NCI-H1436 (cell line): ENCODE data around the gene ACMSD.
A peak's percentile ranks its signal among the peaks of the same experiment; 100 is the strongest.
"Not testable (repeated sequence)": the region's sequence is repeated elsewhere in the genome, so short reads cannot be mapped to it uniquely, and the experiment has no call there.

ENCODE experiments used
- DNase-seq: peaks from one replicate; lab custom pipeline; 2025; lab: John Stamatoyannopoulos, UW

ACMSD gene

GRCh38 chr2:134907441-134908116 lies 69.2 kb downstream of the ACMSD start:
- DNase-seq: not testable (repeated sequence)

- no peak for DNase-seq
Measured at GRCh38 chr2:134910763-134911399, 72.5 kb downstream of the ACMSD start.

GRCh38 chr2:134911400-134911785 lies 73.0 kb downstream of the ACMSD start:
- DNase-seq: no peak

GRCh38 chr2:134912361-134912760 lies 73.9 kb downstream of the ACMSD start:
- DNase-seq: no peak

GRCh38 chr2:134917360-134917865 lies 79.0 kb downstream of the ACMSD start:
- DNase-seq: no peak

- DNase-seq: peak; percentile 91
Measured at GRCh38 chr2:134917888-134918525, 79.6 kb downstream of the ACMSD start.

GRCh38 chr2:134918526-134919340 lies 80.3 kb downstream of the ACMSD start, which contains the start of gene CCNT2:
Gene CCNT2, plus strand, starts transcription at chr2:134918822. Its CDS starts 33 bp downstream, at chr2:134918855.
- DNase-seq: peak; percentile 97

- DNase-seq: peak; percentile 7
Measured at GRCh38 chr2:134919341-134920210, 81.2 kb downstream of the ACMSD start.

GRCh38 chr2:134924912-134925311 lies 86.5 kb downstream of the ACMSD start:
- DNase-seq: no peak

GRCh38 chr2:134926231-134926931 lies 88.0 kb downstream of the ACMSD start:
- no peak for DNase-seq

- DNase-seq: no peak
Measured at GRCh38 chr2:134927195-134927594, 88.8 kb downstream of the ACMSD start.

- DNase-seq: no peak
Measured at GRCh38 chr2:134932864-134933526, 94.6 kb downstream of the ACMSD start.

- no peak for DNase-seq
Measured at GRCh38 chr2:134933732-134934131, 95.3 kb downstream of the ACMSD start.

- no peak for DNase-seq
Measured at GRCh38 chr2:134934150-134934549, 95.7 kb downstream of the ACMSD start.

GRCh38 chr2:134934641-134935040 lies 96.2 kb downstream of the ACMSD start:
- DNase-seq: no peak

GRCh38 chr2:134936691-134937090 lies 98.3 kb downstream of the ACMSD start:
- no peak for DNase-seq

- no peak for DNase-seq
Measured at GRCh38 chr2:134943540-134943939, 105.1 kb downstream of the ACMSD start.

- no peak for DNase-seq
Measured at GRCh38 chr2:134944975-134945374, 106.6 kb downstream of the ACMSD start.

GRCh38 chr2:134946073-134946472 lies 107.7 kb downstream of the ACMSD start:
- DNase-seq: no peak
